HL-60 (cell line): ENCODE measurements around the gene UGT1A7.

Experiments used
- DNase-seq, 2 experiments: peaks; one replicate each; pipeline ENCODE4 v3.0.0-alpha.2; 2010 to 2020; ENCODE audit warnings: low read depth in 1 of 2, low spot score in 1 of 2
- H3K27ac ChIP-seq: fragments of 250-450 bp; sonication (Bioruptor Pico); replicated peaks from 2 replicates; pipeline ENCODE4 v1.5.1; 2020; ENCODE audit warnings: mild to moderate bottlenecking, moderate library complexity
- H3K27me3 ChIP-seq: fragments of 250-450 bp; sonication (Bioruptor Pico); 2 replicates; pipeline ENCODE4 v1.5.1; 2021; ENCODE audit warnings: mild to moderate bottlenecking, moderate library complexity; ENCODE audit not compliant: insufficient read depth, poor library complexity, severe bottlenecking
- H3K4me3 ChIP-seq: replicated peaks from 2 replicates; pipeline ENCODE4 v1.5.1; 2011; ENCODE audit warnings: mild to moderate bottlenecking, control low read depth, low read length; ENCODE audit not compliant: insufficient read depth
- CTCF ChIP-seq: IDR thresholded peaks from one replicate; pipeline ENCODE4 v1.5.1; 2011; ENCODE audit warnings: low read length, control low read depth, inconsistent platforms; ENCODE audit not compliant: insufficient read depth
- GABPA ChIP-seq: IDR thresholded peaks from 2 replicates; pipeline ENCODE4 v1.6.1; 2012; ENCODE audit warnings: low read depth
- POLR2AphosphoS5 ChIP-seq: IDR thresholded peaks from 2 replicates; pipeline ENCODE4 v1.6.1; 2012; ENCODE audit warnings: low read depth
- SPI1 ChIP-seq: IDR thresholded peaks from 2 replicates; pipeline ENCODE4 v1.6.1; 2012; ENCODE audit warnings: low read depth, mild to moderate bottlenecking, borderline replicate concordance
- TF ChIP-seq, protein P1 (sequence below): IDR thresholded peaks from 2 replicates; pipeline ENCODE4 v1.6.1; 2012; ENCODE audit warnings: low read depth; ENCODE audit not compliant: insufficient replicate concordance

Gene UGT1A7

DNA sequence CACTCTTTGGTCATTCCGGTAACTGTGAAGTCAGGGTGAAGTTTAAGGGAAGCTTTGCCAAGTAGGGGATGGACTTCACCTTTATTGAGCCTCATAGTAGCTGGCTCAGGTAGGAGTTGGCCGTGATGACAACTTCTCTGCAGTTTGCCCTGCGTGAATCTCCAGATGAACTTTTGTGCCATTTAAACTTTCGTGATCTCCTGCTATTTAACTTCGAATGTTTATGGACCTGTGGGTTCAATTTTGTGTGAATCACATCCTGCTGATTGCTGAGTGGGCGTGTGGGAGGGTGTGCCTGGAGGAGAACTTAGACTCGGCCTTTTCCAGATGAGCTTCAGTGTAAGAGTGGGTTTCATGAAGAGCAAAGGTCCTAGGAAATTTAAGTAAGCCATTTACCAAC, 82.6 kb downstream of the UGT1A7 start:
- Histone ChIP-seq H3K4me3 (no peak overlapping the region), H3K27me3 (no peaks in the 10 kb centered on the region), H3K27ac (no peak overlapping the region)
- TF ChIP-seq, protein P1, sequence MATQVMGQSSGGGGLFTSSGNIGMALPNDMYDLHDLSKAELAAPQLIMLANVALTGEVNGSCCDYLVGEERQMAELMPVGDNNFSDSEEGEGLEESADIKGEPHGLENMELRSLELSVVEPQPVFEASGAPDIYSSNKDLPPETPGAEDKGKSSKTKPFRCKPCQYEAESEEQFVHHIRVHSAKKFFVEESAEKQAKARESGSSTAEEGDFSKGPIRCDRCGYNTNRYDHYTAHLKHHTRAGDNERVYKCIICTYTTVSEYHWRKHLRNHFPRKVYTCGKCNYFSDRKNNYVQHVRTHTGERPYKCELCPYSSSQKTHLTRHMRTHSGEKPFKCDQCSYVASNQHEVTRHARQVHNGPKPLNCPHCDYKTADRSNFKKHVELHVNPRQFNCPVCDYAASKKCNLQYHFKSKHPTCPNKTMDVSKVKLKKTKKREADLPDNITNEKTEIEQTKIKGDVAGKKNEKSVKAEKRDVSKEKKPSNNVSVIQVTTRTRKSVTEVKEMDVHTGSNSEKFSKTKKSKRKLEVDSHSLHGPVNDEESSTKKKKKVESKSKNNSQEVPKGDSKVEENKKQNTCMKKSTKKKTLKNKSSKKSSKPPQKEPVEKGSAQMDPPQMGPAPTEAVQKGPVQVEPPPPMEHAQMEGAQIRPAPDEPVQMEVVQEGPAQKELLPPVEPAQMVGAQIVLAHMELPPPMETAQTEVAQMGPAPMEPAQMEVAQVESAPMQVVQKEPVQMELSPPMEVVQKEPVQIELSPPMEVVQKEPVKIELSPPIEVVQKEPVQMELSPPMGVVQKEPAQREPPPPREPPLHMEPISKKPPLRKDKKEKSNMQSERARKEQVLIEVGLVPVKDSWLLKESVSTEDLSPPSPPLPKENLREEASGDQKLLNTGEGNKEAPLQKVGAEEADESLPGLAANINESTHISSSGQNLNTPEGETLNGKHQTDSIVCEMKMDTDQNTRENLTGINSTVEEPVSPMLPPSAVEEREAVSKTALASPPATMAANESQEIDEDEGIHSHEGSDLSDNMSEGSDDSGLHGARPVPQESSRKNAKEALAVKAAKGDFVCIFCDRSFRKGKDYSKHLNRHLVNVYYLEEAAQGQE, result no peak
- TF ChIP-seq SPI1 (no peak), POLR2AphosphoS5 (no peak), GABPA (no peak), CTCF (no peak)
- no peak for DNase-seq

- TF ChIP-seq SPI1 (no peak), GABPA (no peak), CTCF (no peak), POLR2AphosphoS5 (no peak)
- TF ChIP-seq, protein P1, result no peak
- H3K4me3 ChIP-seq, result no peak overlapping the region
- no peaks in the 10 kb centered on the region for H3K27me3 ChIP-seq
- DNase-seq, result no peak
- H3K27ac ChIP-seq, result no peak overlapping the region
These were observed 83.1 kb downstream of the UGT1A7 start for GRCh38 chr2:233764761-233765160.

- DNase-seq, result no peak
- Histone ChIP-seq H3K27me3 (no peaks in the 10 kb centered on the region), H3K27ac (no peak overlapping the region), H3K4me3 (no peak overlapping the region)
- TF ChIP-seq GABPA, result no peak
- TF ChIP-seq SPI1, result no peak
- TF ChIP-seq CTCF, result no peak
- TF ChIP-seq, protein P1, result no peak
- TF ChIP-seq POLR2AphosphoS5, result no peak
These were observed 84.7 kb downstream of the UGT1A7 start for GRCh38 chr2:233766416-233766815.
